DMS114 treated with DMSO at 0.1 percent for 48 hours (cell line): ENCODE data around the gene SHLD3.
"Not testable (repeated sequence)": the region's sequence is repeated elsewhere in the genome, so short reads cannot be mapped to it uniquely, and the experiment has no call there.

Experiments used
- DNase-seq: peaks from one replicate; lab custom pipeline; 2025; ENCODE audit not compliant: unreplicated experiment; lab: John Stamatoyannopoulos, UW

Gene SHLD3

GRCh38 chr5:65676056-65676455 is 51.2 kb downstream of the SHLD3 start:
- DNase-seq = not testable (repeated sequence)
